ENCODE results near the gene SNX9. TPM values are rescaled to one million over a fixed set of nuclear protein-coding genes. Genes with fewer than 3 reads are reported as not detected.
A peak's percentile ranks its signal among the peaks of the same experiment; 100 is the strongest.

The SNX9 gene
- total RNA-seq, 1 donor from 2014 or later: 53.4 TPM

- peaks cover 12% of the 10 kb centered on the region for H3K36me3 Mint-ChIP-seq (ENCODE audit: low read depth)
- H3K27ac Mint-ChIP-seq: no peak overlapping the region
- H3K9me3 Mint-ChIP-seq: peaks cover 7% of the 10 kb centered on the region
- peaks cover 59% of the 10 kb centered on the region for H3K4me1 Mint-ChIP-seq (ENCODE audit: low read depth)
- no peak for DNase-seq (ENCODE audit: low spot score)
- intact Hi-C loops (cut with micrococcal nuclease): loop anchor here (1.0 to 2.0 kb wide), 5 partner anchors 13 to 96 kb away; no protein-coding TSS in a partner anchor
- H3K27me3 Mint-ChIP-seq (ENCODE audit: insufficient read depth): peaks cover 13% of the 10 kb centered on the region
- no peak overlapping the region for H3K4me3 Mint-ChIP-seq
Measured at GRCh38 chr6:157859775-157860504, 36.9 kb downstream of the SNX9 start.

GRCh38 chr6:157860505-157860991 is 37.5 kb downstream of the SNX9 start:
- peaks cover 53% of the 10 kb centered on the region for H3K4me1 Mint-ChIP-seq (ENCODE audit: low read depth)
- H3K4me3 Mint-ChIP-seq: no peak overlapping the region
- DNase-seq (ENCODE audit: low spot score): no peak
- intact Hi-C loops (cut with micrococcal nuclease): loop anchor here (1.0 to 2.0 kb wide), 5 partner anchors 14 to 96 kb away; no protein-coding TSS in a partner anchor
- H3K27ac Mint-ChIP-seq: no peak overlapping the region
- peaks cover 4% of the 10 kb centered on the region for H3K9me3 Mint-ChIP-seq
- peaks cover 13% of the 10 kb centered on the region for H3K27me3 Mint-ChIP-seq (ENCODE audit: insufficient read depth)
- peaks cover 13% of the 10 kb centered on the region for H3K36me3 Mint-ChIP-seq (ENCODE audit: low read depth)

DNA sequence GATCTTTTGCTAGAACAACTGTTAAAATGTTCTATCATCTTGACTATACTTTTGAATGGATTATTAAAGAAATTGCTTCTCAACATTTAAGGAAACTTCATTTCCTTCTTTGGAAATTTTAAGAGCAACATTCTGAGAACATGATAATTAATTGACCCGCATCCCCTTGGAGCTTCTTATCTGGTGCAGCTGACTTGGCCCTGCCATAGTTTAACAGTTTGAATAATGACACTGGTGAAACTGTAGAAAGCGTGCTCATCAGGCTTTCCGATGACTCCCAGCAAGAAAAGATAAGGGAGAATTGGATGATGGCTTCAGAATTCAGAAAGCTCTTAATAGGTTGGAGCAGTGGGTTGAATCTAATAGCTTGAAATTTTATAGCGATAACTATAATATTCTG is 38.1 kb downstream of the SNX9 start:
- Mint-ChIP-seq H3K4me1 (ENCODE audit: low read depth) (peaks cover 52% of the 10 kb centered on the region), H3K27me3 (ENCODE audit: insufficient read depth) (peaks cover 13% of the 10 kb centered on the region), H3K36me3 (ENCODE audit: low read depth) (peaks cover 13% of the 10 kb centered on the region), H3K9me3 (peaks cover 4% of the 10 kb centered on the region), H3K27ac (no peak overlapping the region), H3K4me3 (no peak overlapping the region)
- no peak for DNase-seq (ENCODE audit: low spot score)
- intact Hi-C loops (cut with micrococcal nuclease): loop anchor here (2.0 kb wide), 1 partner anchor 14 kb away; no protein-coding TSS in a partner anchor

DNA sequence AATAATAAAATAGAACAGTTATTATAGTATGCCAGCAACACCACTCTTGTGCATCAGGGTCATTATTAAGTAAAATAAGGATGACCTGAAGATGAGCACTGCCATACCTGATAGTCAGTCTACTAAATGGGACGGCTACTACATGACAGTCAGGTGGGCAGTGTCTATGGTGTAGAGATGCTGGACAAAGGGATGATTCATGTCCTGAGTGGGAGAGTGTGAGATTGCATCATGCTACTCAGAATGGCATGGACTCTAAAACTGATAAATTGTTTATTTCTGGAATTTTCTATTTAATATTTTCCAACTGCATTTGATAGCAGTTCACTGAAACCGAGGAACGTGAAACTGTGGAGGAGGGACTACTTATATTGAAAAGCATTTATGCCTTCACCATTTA is 38.8 kb downstream of the SNX9 start:
- Mint-ChIP-seq H3K4me1 (ENCODE audit: low read depth) (peaks cover 52% of the 10 kb centered on the region), H3K9me3 (peaks cover 4% of the 10 kb centered on the region), H3K36me3 (ENCODE audit: low read depth) (peaks cover 13% of the 10 kb centered on the region), H3K4me3 (no peak overlapping the region), H3K27me3 (ENCODE audit: insufficient read depth) (peaks cover 13% of the 10 kb centered on the region), H3K27ac (no peak overlapping the region)
- no peak for DNase-seq (ENCODE audit: low spot score)
- intact Hi-C loops (cut with micrococcal nuclease): loop anchor here (2.0 kb wide), 1 partner anchor 15 kb away; no protein-coding TSS in a partner anchor

DNA sequence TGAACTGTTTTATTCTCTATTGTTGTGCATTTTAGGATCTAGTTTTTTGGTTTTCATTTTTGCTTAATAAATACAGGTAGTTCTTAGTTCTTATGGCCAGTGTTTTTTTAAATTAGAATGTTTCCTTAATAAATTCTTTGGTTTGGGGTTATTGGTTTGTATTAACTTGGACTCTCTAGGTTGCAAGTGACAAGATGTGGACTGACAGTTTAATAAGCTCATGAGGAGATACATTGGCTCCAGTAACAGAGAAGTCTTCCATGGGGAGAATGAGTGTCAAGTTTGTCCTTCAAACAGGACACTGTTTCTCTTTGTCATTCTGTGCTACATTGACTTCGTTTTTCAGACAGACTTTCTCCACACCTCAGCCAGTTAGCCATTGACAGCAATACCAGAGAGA is 39.7 kb downstream of the SNX9 start:
- peaks cover 51% of the 10 kb centered on the region for H3K4me1 Mint-ChIP-seq (ENCODE audit: low read depth)
- H3K27ac Mint-ChIP-seq: no peak overlapping the region
- H3K9me3 Mint-ChIP-seq: peaks cover 4% of the 10 kb centered on the region
- no peak for DNase-seq (ENCODE audit: low spot score)
- peaks cover 16% of the 10 kb centered on the region for H3K36me3 Mint-ChIP-seq (ENCODE audit: low read depth)
- intact Hi-C loops (cut with micrococcal nuclease): no loop called here
- H3K27me3 Mint-ChIP-seq (ENCODE audit: insufficient read depth): peaks cover 13% of the 10 kb centered on the region
- H3K4me3 Mint-ChIP-seq: no peak overlapping the region

DNA sequence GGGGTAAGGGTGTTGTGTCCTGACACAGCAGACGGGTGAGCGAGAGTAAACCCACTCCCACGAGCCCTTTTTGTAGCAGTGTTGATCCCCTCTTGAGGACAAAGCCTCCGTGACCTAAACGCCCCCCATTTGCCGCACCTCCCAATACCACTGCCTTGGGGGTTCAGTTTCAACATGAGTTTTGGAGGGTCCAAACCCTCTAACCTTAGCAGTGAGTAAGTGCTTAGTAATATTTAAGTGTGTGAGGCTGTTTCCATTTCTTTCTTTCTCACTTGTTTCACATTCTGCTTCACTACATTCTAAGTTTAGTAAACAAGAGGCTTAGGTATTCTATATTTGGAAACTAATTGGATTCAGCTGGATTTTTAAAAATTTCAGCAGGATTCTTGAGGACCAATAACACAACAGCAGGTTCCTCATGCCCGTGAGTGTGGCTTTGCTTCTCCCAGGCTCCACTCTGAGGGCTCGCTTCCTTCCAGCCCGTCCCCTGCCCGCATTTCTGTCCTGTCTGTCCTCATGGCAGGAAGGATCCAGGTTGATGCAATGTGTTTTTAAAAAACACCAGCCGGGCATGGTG is 41.2 kb downstream of the SNX9 start:
- H3K4me1 Mint-ChIP-seq (ENCODE audit: low read depth): peaks cover 35% of the 10 kb centered on the region
- H3K27me3 Mint-ChIP-seq (ENCODE audit: insufficient read depth): peaks cover 13% of the 10 kb centered on the region
- H3K27ac Mint-ChIP-seq: no peak overlapping the region
- DNase-seq (ENCODE audit: low spot score): no peak
- intact Hi-C loops (cut with micrococcal nuclease): no loop called here
- no peaks in the 10 kb centered on the region for H3K9me3 Mint-ChIP-seq
- H3K36me3 Mint-ChIP-seq (ENCODE audit: low read depth): peaks cover 11% of the 10 kb centered on the region
- H3K4me3 Mint-ChIP-seq: no peak overlapping the region

DNA sequence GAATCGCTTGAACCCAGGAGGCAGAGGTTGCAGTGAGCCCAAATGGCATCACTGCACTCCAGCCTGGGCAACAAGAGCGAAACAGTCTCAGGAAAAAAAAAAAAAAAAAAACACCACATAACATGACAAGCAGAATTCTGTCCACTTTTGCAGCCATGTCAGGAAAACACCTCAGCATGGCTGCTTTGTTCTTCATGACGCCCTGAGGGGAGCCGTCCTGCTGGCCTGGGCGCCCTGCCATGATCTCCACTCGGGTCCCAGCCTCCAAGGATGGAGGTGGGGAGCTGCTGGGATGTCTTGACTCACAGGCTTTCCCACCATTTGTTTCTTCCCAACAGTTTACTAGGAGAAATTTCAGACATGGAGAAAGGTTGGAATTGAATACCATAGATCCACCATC is 42.2 kb downstream of the SNX9 start:
- H3K4me3 Mint-ChIP-seq: no peak overlapping the region
- peaks cover 11% of the 10 kb centered on the region for H3K36me3 Mint-ChIP-seq (ENCODE audit: low read depth)
- no peak overlapping the region for H3K27ac Mint-ChIP-seq
- H3K9me3 Mint-ChIP-seq: no peaks in the 10 kb centered on the region
- peaks cover 26% of the 10 kb centered on the region for H3K4me1 Mint-ChIP-seq (ENCODE audit: low read depth)
- peaks cover 10% of the 10 kb centered on the region for H3K27me3 Mint-ChIP-seq (ENCODE audit: insufficient read depth)
- intact Hi-C loops (cut with micrococcal nuclease): no loop called here
- DNase-seq (ENCODE audit: low spot score): no peak

GRCh38 chr6:157867155-157867559 is 44.1 kb downstream of the SNX9 start:
- Mint-ChIP-seq H3K9me3 (no peaks in the 10 kb centered on the region), H3K36me3 (ENCODE audit: low read depth) (peaks cover 11% of the 10 kb centered on the region), H3K4me3 (peak overlapping the region; percentile 7), H3K27ac (no peak overlapping the region), H3K27me3 (ENCODE audit: insufficient read depth) (peaks cover 8% of the 10 kb centered on the region), H3K4me1 (ENCODE audit: low read depth) (peaks cover 16% of the 10 kb centered on the region)
- DNase-seq (ENCODE audit: low spot score): no peak
- intact Hi-C loops (cut with micrococcal nuclease): loop anchor here (2.0 kb wide), 1 partner anchor 42 kb away; no protein-coding TSS in a partner anchor

GRCh38 chr6:157867981-157868380 is 44.9 kb downstream of the SNX9 start:
- Mint-ChIP-seq H3K4me3 (no peak overlapping the region), H3K27ac (no peak overlapping the region), H3K9me3 (no peaks in the 10 kb centered on the region), H3K4me1 (ENCODE audit: low read depth) (peaks cover 7% of the 10 kb centered on the region), H3K27me3 (ENCODE audit: insufficient read depth) (peaks cover 3% of the 10 kb centered on the region), H3K36me3 (ENCODE audit: low read depth) (peaks cover 11% of the 10 kb centered on the region)
- no peak for DNase-seq (ENCODE audit: low spot score)
- intact Hi-C loops (cut with micrococcal nuclease): loop anchor here (2.0 kb wide), 1 partner anchor 41 kb away; no protein-coding TSS in a partner anchor

DNA sequence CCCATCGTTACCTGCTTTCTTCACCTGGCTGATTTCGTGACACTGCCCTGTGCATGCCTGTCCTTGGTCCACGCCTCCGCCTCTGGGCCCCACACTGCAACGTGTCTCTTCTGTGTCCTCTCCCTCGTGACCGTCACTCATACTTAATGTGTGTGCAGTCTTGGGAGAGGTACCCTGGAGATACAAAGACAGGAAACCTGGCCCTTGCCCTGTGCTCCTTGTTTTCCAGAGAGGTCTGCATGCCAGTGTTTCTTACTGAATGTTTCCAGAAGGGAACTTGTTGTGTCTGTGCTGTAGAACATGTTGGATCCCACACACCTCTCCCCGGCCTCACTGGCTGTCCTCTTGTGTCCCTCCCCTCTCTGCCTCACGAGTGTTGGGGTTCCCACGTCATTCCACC is 45.8 kb downstream of the SNX9 start:
- intact Hi-C loops (cut with micrococcal nuclease): no loop called here
- H3K4me1 Mint-ChIP-seq (ENCODE audit: low read depth): peaks cover 4% of the 10 kb centered on the region
- no peak for DNase-seq (ENCODE audit: low spot score)

GRCh38 chr6:157869673-157870302 is 46.7 kb downstream of the SNX9 start:
- DNase-seq (ENCODE audit: low spot score): no peak
- H3K9me3 Mint-ChIP-seq: no peaks in the 10 kb centered on the region
- H3K27ac Mint-ChIP-seq: no peak overlapping the region
- H3K36me3 Mint-ChIP-seq (ENCODE audit: low read depth): peaks cover 19% of the 10 kb centered on the region
- no peaks in the 10 kb centered on the region for H3K27me3 Mint-ChIP-seq (ENCODE audit: insufficient read depth)
- no peak overlapping the region for H3K4me3 Mint-ChIP-seq
- intact Hi-C loops (cut with micrococcal nuclease): loop anchor here (10.0 kb wide), 1 partner anchor 545 kb away; the partner anchor contains the start of gene TMEM242
- peaks cover 13% of the 10 kb centered on the region for H3K4me1 Mint-ChIP-seq (ENCODE audit: low read depth)

More for the DNA sequence above, 45.8 kb downstream of the SNX9 start:
- Mint-ChIP-seq H3K27me3 (ENCODE audit: insufficient read depth) (no peaks in the 10 kb centered on the region), H3K36me3 (ENCODE audit: low read depth) (peaks cover 12% of the 10 kb centered on the region), H3K9me3 (no peaks in the 10 kb centered on the region), H3K27ac (no peak overlapping the region), H3K4me3 (no peak overlapping the region)

- intact Hi-C loops (cut with micrococcal nuclease): loop anchor here (1.0 to 10.0 kb wide), 5 partner anchors 73 to 549 kb away; partner anchors contain the start of gene TMEM242
Measured at GRCh38 chr6:157873735-157874344, 50.8 kb downstream of the SNX9 start.

More at GRCh38 chr6:157873735-157874344, 50.8 kb downstream of the SNX9 start:
- Mint-ChIP-seq H3K27me3 (ENCODE audit: insufficient read depth) (no peaks in the 10 kb centered on the region), H3K36me3 (ENCODE audit: low read depth) (peaks cover 46% of the 10 kb centered on the region), H3K4me3 (no peak overlapping the region), H3K27ac (no peak overlapping the region), H3K9me3 (no peaks in the 10 kb centered on the region), H3K4me1 (ENCODE audit: low read depth) (peaks cover 29% of the 10 kb centered on the region)
- peak; percentile 69 for DNase-seq (ENCODE audit: low spot score)
